HFF-Myc (cell line): Measurements from ENCODE around the gene EPHB2.

Source experiments
- DNase-seq: peaks from one replicate; pipeline ENCODE4 v3.0.0-alpha.2; 2011; ENCODE audit warnings: low read depth; ENCODE audit errors: extremely low read depth
- H3K4me3 ChIP-seq: replicated peaks from 2 replicates; pipeline ENCODE4 v1.5.1; 2011; ENCODE audit warnings: low read depth, mild to moderate bottlenecking, control low read depth, low read length
- CTCF ChIP-seq: IDR thresholded peaks from 2 replicates; pipeline ENCODE4 v1.5.1; 2012; ENCODE audit warnings: mild to moderate bottlenecking, low read depth, low read length, control low read depth; ENCODE audit errors: missing control alignments

The EPHB2 gene

GRCh38 chr1:22788254-22788661, 77.6 kb downstream of the EPHB2 start:
- TF ChIP-seq CTCF: no peak
- H3K4me3 ChIP-seq: no peak overlapping the region
- DNase-seq: no peak

- no peak overlapping the region for H3K4me3 ChIP-seq
- no peak for TF ChIP-seq CTCF
- no peak for DNase-seq
Measured at GRCh38 chr1:22789356-22789994, 78.8 kb downstream of the EPHB2 start.

DNA sequence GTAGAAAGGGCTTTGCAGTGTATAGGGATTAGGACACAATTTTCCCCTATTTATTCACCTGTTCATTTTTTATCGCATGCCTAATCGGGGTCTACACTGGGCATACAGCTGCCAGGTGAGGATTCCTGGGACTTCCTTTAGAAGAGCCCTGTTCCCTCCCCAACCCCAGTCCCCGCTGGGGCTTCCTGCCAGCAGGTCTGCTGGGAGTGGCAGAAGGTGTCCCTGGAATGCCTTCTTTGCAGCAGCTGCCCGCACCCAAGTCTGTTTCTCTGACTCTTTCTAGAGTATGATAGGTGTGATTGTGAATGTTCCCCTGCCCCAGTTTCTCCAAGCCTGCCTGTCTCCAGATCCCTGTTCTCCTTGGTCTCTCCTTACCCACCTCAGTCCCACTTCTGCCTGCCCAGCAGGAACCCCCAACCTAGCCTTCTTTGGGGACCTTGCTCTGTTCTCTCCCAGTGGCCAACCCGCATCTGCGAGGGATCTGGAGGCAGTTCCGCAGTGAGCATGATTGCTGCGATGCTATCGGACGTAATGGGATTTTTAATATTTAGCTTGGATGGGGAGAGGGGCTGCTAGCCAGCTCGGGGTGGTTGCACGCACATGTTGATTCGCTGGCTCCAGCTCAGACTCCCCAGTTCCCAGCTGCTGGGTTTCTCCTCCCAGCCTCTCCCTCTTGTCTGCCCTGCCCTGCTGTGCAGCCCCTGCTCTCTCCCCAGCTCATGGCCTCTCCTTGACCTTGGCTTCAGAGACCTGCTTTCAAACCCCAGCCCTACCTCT, 79.8 kb downstream of the EPHB2 start:
- no peak overlapping the region for H3K4me3 ChIP-seq
- DNase-seq: no peak
- TF ChIP-seq CTCF: no peak

GRCh38 chr1:22791831-22792347, 81.2 kb downstream of the EPHB2 start:
- no peak for TF ChIP-seq CTCF

DNA sequence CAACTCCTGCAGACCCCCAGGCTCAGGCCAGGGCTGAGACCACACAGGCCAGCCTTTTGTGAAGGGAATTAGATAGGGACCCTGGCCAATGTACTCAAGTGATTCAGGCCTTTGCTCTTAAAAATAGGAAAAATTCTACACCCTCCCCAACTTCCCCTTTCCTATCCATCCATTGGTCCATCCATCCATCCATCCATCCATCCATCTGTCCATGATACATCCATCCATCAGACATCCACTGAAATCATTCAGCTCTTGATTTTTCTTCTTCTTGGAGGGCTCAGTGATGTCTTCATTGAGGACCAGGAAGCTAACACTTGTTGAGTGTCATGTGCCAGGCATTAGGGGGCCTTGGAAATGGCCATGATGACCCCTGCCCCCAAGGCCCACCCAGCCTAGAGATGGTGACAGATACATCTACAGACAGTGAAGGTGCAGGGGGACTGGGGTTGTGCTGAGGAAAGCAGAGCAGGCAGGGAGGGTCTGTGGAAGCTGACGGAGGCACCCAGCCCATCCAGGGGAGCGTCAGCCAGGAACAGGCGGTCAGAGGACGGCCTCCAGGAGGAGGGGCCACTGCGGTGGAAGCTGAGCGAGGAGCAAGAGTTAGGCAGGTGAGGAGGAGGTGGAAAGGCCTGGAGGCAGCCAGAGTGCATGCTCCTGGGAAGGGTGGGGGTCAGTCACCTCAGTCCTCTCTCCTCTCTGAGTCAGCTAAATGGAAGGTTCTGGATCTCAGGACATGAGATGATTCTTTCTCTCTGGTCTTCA, 81.9 kb downstream of the EPHB2 start:
- no peak overlapping the region for H3K4me3 ChIP-seq
- no peak for DNase-seq
- TF ChIP-seq CTCF: no peak

More at GRCh38 chr1:22791831-22792347, 81.2 kb downstream of the EPHB2 start:
- DNase-seq: no peak
- no peak overlapping the region for H3K4me3 ChIP-seq

DNA sequence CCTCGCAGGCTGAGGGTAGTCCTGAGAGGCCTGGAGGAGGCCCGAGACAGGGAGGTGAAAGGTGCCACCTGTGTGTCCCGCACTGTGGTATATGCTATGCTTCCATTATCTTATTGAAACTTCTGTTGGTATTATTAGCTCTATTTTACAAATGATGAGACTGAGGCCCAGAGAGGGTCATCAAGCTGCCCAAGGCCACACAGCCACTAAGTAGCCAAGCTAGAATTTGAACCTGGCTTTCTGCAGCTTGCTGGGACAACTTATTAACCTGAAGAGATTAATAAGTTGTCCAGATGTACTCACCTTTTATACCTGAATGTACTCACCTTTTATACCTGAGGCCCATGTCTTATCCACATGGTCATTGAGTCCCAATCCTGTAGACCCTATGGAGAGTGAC, 83.0 kb downstream of the EPHB2 start:
- TF ChIP-seq CTCF: no peak
- DNase-seq: no peak

More for the DNA sequence above, 83.0 kb downstream of the EPHB2 start:
- no peak overlapping the region for H3K4me3 ChIP-seq
